HG03457 (cell line): ENCODE data around the gene SENP2.
"Not testable (repeated sequence)": the region's sequence is repeated elsewhere in the genome, so short reads cannot be mapped to it uniquely, and the experiment has no call there.

Experiments
- ATAC-seq: cut with Tn5 transposase; IDR thresholded peaks from one replicate; pipeline ENCODE4 v1.9.1; 2021; ENCODE audit warnings: moderate number of reproducible peaks; ENCODE audit not compliant: unreplicated experiment

Gene SENP2

GRCh38 chr3:185585518-185585858, 607 bp upstream of the SENP2 start:
- no peak for ATAC-seq

- no peak for ATAC-seq
Measured at GRCh38 chr3:185586686-185587039, 568 bp downstream of the SENP2 start.

DNA sequence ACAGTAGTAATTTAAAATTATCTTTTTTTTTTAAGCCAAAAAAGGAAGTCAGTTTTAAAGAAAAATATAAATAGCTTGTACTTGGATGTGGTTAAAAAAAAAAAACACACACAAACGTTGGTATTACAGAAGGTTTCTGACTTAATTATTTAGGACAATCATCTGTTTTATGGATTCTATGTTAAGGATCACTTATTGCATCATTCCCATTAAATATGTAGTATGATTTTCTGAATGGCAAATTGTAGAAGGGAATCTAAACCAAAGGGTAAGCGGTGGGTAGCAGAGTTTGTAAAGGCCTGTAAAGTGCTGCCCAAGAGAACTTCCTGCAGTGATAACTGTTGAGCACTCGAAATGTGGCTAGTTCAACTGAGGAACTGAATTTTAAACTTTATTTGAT, 8.0 kb downstream of the SENP2 start:
- no peak for ATAC-seq

- ATAC-seq, result no peak
Measured at GRCh38 chr3:185595526-185595925, 9.4 kb downstream of the SENP2 start.

DNA sequence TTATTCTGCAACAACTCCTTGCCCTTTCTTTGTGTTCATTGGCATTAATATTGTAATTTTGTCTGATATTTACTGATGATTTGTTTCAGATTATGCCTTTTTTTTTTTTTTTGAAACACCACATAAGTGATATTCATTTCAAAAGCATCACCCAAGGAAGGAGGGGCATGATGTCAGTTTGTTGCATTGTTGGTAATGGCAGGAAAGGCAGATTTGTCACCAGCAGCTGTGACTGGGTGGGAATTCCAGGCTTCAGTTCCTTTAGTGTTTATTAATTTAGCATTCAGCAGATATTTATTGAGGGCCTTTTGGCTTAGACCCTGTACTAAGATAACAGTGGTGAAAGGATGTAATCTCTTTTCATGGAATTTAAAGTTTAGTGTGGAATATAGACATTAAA, 19.5 kb downstream of the SENP2 start:
- ATAC-seq, result no peak

DNA sequence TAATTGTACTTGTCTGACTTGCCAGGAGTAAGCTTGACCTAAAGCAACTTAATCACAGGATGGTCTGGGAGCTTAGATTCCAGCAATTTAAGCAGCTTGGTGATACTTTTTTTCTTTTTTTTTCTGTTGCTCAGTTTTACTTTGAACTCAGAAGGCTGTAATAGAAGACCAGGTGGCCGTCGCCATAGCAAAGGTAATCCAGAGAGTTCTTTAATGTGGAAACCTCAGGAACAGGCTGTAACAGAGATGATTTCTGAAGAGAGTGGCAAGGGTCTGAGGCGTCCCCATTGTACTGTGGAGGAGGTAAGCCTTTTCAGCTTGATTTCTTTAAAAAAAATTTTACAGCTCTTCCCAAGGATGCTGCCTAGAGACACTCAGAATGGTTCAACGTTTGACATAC, 20.1 kb downstream of the SENP2 start:
- ATAC-seq, result no peak

GRCh38 chr3:185613016-185613415, 26.9 kb downstream of the SENP2 start:
- ATAC-seq, result no peak

DNA sequence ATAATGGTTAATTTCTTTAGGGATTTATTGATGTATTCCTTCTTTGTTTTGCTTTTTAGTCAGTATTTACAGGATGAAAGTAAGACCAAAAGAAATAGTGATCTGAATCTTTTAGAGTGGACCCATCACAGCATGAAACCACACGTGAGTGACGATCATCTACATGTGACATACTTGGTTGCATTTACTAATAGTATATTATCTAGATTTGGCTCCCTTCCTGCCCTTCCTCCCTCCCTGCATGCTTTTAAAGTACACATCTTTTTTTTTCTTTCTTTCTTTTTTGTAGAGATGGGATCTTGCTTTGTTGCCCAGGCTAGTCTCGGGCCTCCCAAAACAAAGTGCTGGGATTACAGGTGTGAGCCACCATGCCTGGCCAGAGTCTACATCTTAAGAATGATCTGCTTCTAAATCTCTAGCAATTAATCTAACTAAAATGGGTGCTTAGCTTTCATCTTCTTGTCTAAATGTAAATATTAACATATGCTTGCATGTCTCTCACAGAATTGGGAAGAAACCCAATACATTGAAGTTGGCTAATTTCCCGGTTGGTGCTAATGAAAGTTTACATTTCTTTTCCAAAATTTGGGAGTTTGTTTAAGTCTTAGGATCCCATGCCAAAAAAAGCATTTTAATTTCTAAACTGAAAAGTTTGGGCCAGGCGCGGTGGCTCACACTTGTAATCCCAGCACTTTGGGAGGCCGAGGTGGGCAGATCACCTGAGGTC, 38.0 kb downstream of the SENP2 start:
- ATAC-seq, result no peak

- ATAC-seq, result no peak
Measured at GRCh38 chr3:185625784-185626183, 39.7 kb downstream of the SENP2 start.

DNA sequence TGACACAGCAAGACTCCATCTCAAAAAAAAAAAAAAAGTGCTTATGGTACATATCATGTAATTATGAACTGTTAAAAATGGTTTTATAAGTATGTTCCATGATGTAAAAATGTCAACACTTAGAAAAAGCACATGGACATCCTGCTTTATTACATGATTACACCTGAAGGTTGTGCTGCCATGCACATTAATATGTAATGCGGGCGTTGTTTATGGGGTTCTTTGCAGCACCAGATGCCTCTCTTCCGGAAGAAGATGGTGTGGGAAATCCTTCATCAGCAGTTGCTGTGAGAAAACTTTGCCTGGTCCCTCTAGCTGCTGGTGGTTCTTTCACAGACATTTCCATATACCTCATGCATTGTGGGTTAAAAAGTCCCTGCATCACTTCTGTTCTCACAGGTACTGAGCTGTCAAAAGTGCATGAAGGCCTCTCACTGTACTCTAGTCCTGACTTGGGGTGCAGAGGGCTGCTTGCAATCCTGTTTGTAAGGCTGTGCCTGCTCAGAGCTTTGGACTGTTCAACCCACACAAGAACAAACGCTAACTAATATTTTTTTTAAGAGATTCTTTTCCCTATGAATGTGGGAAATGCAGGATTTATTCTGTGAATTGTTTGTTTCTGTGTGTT, 43.6 kb downstream of the SENP2 start:
- no peak for ATAC-seq

DNA sequence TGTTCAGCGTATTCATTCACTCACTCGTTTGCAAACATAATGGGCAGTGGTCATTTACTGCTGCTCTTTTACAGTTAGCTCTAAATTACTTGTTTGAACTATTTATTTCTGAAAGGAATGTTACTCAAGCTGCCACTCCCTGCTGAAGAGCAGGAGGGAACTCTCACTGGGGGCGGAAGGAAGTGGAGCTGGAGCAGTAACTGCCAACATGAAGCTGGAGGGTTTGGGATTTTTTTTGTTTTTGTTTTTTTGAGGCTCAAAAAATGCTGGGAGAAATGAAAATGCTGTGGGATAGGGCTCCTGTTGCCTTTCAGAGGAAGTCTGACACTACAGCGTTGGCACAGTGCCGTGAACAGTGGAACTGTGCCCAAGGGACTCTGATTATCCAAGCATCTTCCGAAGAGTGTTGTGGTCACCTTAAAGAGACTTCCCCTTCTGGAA, 44.1 kb downstream of the SENP2 start:
- ATAC-seq, result no peak

DNA sequence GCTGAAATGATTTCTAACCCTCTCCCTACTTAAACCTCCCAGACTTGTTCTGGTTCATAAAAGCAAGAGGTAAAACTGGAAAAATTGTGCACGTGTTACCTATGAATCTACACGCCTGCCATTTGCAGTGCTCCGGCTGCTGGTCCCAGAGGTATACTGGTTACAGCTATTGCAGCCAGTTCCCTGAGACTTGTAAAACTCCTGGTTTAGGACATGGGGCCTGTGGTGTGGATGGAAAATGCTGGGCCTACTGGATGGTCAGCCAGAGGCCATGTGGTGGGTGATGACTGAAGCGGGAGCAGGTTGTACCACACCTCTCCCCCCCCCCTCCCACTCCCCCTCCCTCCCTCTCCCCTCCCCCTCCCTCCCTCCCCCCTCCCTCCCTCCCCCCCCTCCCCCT, 45.0 kb downstream of the SENP2 start:
- no peak for ATAC-seq

GRCh38 chr3:185631508-185632206, 45.6 kb downstream of the SENP2 start:
- ATAC-seq, result no peak

GRCh38 chr3:185632996-185633395, 46.9 kb downstream of the SENP2 start:
- ATAC-seq, result no peak

DNA sequence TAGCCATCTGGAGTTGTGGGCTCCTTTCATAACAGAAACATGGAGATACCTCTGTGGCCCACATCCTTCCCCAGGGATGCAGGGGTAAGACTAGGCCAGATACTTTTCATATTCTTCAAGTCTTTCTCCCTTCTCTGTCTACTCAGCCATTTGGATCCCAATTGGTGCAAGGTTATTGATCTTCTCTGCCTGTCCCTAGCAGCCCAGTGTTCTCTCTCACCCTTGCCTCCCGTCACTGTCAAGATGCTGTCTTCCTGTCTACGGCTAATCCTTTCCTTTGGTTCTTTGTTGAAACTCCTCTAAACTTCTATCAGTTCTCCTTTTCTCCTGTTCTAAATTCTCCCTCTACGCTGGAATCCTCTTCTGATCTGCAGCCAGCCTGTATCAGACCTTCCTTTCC, 51.3 kb downstream of the SENP2 start:
- ATAC-seq, result no peak

DNA sequence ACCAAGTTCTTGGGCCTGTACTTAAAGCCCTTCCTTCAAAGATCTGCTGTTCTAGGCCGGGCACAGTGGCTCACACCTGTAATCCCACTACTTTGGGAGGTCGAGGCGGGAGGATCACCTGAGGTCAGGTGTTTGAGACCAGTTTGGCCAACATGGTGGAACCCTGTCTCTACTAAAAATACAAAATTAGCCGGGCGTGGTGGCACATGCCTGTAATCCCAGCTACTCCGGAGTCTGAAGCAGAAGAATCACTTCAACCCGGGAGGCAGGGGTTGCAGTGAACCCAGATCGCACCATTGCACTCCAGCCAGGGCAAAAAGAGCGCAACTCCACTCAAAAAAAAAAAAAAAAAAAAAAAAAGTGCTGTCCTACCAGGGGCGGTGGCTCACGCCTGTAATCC, 52.6 kb downstream of the SENP2 start:
- not testable (repeated sequence) for ATAC-seq

- no peak for ATAC-seq
Measured at GRCh38 chr3:185639632-185640206, 53.6 kb downstream of the SENP2 start.

- no peak for ATAC-seq
Measured at GRCh38 chr3:185640308-185640707, 54.2 kb downstream of the SENP2 start.

GRCh38 chr3:185645191-185645590, 59.1 kb downstream of the SENP2 start:
- not testable (repeated sequence) for ATAC-seq

- ATAC-seq, result no peak
Measured at GRCh38 chr3:185645596-185646381, 59.7 kb downstream of the SENP2 start.
